Amniotic stem cell (primary cell): ENCODE data around the gene CTBP2.
A peak's percentile ranks its signal among the peaks of the same experiment; 100 is the strongest.
"Not testable (repeated sequence)": the region's sequence is repeated elsewhere in the genome, so short reads cannot be mapped to it uniquely, and the experiment has no call there.

Experiments
- DNase-seq: peaks from one replicate; lab custom pipeline; 2025; lab: John Stamatoyannopoulos, UW

Gene CTBP2

GRCh38 chr10:125087191-125087896 is 73.0 kb downstream of the CTBP2 start:
- DNase-seq: no peak

GRCh38 chr10:125086691-125087090 is 73.7 kb downstream of the CTBP2 start:
- DNase-seq: no peak

- no peak for DNase-seq
Observed at GRCh38 chr10:125085258-125086054, 74.9 kb downstream of the CTBP2 start.

GRCh38 chr10:125084614-125085257 is 75.6 kb downstream of the CTBP2 start:
- DNase-seq: no peak

DNA sequence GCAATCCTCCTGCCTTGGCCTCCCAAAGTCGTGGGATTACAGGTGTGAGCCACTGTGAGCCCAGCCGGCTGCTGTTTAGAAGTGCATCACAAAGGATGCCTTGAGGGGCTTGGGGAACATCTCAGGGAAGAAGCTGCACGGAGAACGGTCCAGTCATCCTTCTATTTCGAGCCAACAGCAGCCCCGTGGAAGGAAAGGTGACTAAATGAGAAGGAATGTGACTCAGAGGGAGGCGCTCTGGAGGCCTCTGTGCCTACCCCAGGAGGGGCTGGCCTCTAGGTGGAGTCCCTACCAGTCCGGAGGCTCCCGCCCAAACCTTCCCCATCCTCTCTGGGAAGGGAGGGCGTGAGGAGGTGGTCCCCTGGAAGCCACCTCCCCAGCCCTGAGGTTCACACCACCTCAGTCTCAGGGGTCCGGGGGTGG is 76.2 kb downstream of the CTBP2 start:
- DNase-seq: peak; percentile 86

DNA sequence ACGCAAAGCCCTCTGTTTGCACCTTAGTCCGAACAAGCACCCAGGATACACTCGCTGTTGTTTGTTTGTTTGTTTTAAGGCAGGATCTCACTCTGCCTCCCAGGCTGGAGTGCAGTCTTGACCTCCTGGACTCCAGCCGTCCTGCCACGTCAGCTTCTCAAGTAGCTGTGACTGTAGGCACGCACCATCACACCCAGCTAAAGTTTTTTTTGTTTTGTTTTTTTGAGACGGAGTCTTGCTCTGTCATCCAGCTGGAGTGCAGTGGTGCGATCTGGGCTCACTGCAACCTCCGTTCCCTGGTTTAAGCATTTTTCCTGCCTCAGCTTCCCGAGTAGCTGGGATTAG is 76.8 kb downstream of the CTBP2 start:
- peak; percentile 54 for DNase-seq

GRCh38 chr10:125082881-125083575 is 77.3 kb downstream of the CTBP2 start:
- no peak for DNase-seq

GRCh38 chr10:125082471-125082870 is 77.9 kb downstream of the CTBP2 start:
- DNase-seq: not testable (repeated sequence)

DNA sequence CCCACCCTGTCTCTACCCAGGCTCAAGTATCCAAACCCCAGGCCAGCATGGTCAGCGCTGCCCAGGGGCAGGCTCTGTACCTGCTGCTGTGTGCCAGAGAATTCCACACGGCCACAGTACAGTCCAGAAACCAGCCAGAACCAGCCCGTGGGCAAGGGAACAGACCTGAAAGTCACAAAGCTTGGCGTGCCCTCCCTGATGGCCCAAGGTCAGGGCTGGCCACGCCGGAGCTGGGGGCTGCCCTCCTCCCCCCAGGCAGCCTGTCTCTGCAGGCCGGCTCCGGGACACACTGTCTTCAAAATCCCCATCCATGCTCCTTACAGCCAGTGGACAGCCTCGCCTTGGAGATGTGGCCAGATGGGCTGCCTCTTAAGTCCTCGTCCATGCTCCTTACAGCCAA is 78.4 kb downstream of the CTBP2 start:
- DNase-seq: no peak

- DNase-seq: no peak
Observed at GRCh38 chr10:125080984-125081383, 79.4 kb downstream of the CTBP2 start.

DNA sequence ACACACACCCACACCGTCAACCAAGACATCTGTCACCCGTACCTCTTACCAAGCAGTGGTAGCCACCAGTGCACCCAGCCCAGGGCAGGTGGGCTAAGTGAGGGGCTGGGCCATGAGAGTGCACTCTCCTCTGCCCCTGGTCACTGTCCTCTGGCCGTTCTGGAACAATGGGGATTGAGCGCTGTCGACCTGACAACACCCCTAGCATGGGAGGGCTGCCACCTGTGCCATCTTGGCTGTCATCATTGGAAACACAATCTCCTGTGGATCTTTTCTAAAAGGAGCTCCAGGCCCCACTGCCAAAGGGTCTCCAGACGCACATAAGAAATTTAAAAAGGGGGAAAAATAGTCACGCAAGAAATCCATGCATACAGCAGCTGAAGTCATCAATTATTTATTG is 80.1 kb downstream of the CTBP2 start:
- DNase-seq: no peak

GRCh38 chr10:125079091-125079600 is 81.2 kb downstream of the CTBP2 start:
- DNase-seq: no peak

DNA sequence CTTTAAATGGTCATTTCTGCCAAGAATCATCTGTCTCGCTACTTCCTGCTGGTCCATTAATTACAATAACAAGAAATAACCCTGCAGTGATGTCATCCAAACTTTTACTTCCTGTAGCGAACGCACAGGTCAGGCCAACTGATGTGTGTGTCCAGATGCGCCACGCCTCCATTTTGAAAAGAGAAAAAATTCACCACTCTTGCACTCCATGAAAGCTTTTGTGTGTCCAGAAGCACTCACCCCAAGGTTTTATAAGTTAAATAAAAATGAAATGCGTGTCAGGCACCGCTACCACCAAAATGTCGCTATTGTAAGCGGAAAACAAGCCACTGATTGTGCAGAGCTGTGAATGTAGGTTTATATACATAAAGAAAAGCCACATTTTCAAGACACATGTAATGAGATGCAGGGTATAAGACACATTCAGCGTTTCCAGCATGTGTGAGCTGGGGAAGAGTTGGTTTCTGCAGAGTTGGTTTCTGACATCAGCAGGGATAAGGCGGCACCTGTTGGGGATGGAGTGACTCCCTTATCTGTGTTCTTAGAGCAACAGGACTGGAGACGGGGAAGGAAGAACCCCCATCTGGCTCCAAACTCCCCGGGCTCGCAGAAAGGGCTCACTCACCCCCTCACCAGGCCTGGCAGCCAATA is 83.3 kb downstream of the CTBP2 start:
- no peak for DNase-seq

DNA sequence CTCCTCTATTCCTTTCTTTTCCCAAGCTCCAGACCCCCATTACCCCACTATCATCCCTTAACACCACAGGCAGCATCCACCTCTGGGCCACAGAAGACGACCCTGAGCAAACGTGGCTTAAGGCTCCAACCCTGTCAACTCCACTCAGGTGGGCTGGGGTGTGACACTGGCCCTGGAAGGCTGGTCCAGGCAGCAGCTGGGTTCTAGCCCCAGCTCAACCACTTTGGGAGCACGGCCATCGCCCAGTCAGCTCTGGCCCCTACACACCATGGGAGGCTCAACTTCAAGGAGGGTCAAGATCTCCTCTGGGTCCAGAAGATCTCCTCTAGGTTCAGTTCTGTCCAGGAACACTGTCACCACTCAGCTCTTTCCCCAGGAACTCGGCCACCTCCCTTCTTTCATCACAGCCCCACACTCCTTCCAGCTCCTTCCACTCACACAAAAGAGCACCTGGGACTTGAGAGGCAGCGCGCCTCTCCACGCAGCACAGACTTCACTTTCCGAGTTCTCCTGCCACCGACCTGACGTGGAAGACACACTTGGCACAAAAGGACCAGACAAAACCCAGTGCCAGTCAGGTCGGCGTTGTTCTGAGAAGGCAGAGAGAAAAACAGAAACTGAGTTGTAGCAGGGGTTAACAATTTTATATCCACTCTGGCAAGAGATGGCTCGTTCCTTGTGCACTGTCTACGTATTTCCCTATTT is 84.1 kb downstream of the CTBP2 start:
- no peak for DNase-seq

DNA sequence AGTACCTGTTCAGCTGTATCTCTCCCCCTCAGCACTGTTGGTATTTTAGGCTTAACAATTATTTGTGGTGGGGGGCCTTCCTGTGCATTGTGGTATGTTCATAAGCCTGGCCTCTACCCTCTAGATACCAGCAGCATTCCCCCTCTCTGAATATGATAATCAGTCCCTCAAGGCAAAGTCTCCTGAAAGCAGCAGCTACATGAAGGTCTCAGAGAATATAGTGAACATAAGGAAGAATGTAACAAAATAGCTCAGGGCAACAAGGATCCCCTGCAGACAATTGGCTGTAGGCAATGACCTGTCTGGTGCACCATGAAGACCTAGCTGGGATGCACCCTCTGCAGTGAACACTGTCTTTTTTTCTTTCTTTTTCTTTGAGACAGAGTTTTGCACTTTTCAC is 86.4 kb downstream of the CTBP2 start:
- DNase-seq: no peak

DNA sequence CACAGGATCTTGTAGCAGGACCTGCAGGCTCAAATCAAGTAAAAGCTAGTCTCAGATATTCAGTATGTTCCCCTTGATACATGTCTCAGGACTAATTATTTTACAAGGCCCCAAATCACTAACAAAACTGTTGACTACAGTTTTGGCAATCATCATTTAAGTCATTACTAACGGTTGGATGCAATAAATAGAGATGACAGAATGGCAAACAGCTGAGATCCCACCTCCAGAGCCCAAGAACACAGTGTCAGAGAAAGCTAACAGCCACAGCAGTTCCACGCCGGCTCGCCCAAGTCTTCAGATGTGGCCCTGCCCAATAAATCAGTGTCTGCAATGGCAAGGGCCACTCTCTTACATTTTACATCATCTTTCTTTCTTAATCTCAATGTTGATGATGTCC is 87.6 kb downstream of the CTBP2 start:
- no peak for DNase-seq

GRCh38 chr10:125071008-125071407 is 89.4 kb downstream of the CTBP2 start:
- no peak for DNase-seq

DNA sequence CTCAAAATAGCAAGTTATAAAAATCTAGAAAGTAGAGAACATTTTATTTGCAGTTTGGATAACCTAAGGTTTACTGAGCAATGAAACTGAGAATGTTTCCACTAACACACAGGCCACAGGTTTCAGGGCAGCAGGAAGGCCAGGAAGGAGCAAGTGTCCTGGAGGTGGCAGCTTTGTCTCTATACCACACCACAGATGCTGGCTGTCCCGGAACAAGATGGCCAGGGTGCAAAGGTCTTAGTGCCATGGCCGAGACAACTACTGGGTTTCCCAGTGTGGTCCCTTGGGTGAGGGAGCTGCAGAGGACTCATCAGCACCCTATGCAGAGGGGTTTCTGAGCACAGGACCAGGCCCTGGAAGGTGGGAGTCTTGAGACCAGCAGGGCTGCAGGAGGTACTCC is 92.0 kb downstream of the CTBP2 start:
- no peak for DNase-seq

- DNase-seq: no peak
Observed at GRCh38 chr10:125067764-125068163, 92.6 kb downstream of the CTBP2 start.

GRCh38 chr10:125066764-125067450 is 93.5 kb downstream of the CTBP2 start:
- no peak for DNase-seq
